Subcutaneous adipose tissue (tissue), 4 donors: ENCODE measurements around the gene PLA2G15. TPM values are rescaled to one million over a fixed set of nuclear protein-coding genes. Genes with fewer than 3 reads are reported as not detected.

ENCODE experiments used
- total RNA-seq, 4 donors: library from RNA; depleted of rRNA; stranded (reverse); fragments of >200 nt; gene quantifications; one replicate each; pipeline ENCODE4 v1.1.0, GENCODE V29; 2016
- TF ChIP-seq, protein P1 (sequence below): fragments of 450-650 bp; IDR thresholded peaks from one replicate; pipeline ENCODE4 v1.5.1; 2016; ENCODE audit warnings: low read depth, mild to moderate bottlenecking, control low read depth, antibody characterized with exemption, moderate library complexity

PLA2G15 gene, protein sequence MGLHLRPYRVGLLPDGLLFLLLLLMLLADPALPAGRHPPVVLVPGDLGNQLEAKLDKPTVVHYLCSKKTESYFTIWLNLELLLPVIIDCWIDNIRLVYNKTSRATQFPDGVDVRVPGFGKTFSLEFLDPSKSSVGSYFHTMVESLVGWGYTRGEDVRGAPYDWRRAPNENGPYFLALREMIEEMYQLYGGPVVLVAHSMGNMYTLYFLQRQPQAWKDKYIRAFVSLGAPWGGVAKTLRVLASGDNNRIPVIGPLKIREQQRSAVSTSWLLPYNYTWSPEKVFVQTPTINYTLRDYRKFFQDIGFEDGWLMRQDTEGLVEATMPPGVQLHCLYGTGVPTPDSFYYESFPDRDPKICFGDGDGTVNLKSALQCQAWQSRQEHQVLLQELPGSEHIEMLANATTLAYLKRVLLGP
- 10 to 100 TPM; 16.3 to 62.4 (median 36.0) TPM for total RNA-seq

DNA sequence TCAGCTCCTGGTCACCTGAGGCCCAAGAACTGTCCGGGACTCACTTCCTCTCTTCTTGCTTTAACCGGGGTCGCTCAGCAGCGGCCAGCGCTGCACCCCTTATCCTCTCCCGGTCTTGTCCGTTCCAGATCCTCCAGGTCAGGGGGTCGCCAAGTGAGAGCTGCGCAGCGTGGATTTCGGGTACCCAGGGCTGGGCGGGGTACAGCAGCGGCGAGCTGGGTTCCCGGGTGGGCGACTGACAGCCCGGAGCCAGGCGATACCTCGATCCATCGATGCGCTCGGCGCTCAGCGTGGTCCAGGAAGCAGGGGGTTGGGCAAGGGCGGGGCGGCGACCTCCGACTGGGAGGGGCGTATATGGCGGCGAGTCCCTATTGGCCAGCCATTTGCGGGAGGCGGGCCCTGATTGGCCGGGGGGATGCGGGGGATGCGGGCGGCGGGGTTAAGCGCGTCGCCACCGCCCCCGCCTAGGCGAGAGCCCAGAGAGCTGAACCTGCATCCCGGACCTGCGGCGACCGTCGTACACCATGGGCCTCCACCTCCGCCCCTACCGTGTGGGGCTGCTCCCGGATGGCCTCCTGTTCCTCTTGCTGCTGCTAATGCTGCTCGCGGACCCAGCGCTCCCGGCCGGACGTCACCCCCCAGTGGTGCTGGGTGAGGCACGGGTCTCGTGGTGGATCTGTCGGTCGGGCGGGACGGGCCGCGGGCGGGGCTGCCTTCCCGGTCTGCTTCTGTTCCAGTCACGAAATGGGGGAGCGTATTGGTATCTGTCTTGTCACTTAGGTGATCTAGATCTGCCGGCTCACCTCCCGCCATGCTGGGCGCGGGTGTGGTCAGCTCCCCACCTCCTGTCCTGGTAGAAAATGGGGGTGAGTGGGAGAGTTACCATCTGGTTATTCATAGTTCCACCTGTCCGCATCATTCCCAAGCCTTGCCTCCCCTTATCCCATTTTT is at the start of gene PLA2G15:
Gene PLA2G15, plus strand, starts transcription at position 471 of the 951 bp plus-strand sequence. Its CDS starts 54 bp downstream, at position 525.
- TF ChIP-seq, protein P1, sequence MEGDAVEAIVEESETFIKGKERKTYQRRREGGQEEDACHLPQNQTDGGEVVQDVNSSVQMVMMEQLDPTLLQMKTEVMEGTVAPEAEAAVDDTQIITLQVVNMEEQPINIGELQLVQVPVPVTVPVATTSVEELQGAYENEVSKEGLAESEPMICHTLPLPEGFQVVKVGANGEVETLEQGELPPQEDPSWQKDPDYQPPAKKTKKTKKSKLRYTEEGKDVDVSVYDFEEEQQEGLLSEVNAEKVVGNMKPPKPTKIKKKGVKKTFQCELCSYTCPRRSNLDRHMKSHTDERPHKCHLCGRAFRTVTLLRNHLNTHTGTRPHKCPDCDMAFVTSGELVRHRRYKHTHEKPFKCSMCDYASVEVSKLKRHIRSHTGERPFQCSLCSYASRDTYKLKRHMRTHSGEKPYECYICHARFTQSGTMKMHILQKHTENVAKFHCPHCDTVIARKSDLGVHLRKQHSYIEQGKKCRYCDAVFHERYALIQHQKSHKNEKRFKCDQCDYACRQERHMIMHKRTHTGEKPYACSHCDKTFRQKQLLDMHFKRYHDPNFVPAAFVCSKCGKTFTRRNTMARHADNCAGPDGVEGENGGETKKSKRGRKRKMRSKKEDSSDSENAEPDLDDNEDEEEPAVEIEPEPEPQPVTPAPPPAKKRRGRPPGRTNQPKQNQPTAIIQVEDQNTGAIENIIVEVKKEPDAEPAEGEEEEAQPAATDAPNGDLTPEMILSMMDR = no peak

GRCh38 chr16:68197250-68197649 is 47.9 kb upstream of the PLA2G15 start:
- TF ChIP-seq, protein P1 = no peak

DNA sequence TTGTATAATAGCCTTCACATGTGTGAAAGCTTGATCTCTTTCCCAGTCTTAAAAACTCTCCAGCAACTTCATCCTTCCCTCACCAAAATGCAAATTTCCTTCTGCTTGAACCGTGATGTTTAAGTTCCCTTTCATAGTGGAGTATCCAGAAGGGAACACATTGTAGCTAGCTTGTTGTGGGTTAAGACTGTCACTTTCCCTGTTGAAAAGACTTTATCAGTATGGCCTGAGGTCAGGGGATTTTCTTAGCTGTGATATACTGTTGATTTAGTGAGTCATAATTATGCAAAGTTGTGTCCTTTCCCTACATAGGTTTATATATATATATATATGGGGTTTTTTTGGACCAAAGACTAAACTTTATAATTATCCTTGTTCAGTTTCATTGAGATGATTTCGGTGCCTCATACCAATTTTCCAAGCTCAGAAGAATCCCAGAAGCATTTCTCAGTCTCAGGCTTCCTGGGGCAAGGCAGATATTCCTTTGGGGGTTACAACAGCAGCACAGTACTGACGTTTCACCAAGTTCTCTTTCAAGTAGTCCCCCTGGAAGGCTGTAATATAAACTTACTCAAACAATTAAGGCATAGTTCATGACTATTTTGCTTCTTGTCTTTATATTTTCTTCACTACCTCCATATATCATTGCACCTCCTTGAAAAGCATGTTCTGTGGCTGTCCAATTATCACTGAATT is 44.9 kb upstream of the PLA2G15 start:
- TF ChIP-seq, protein P1 = no peak

GRCh38 chr16:68202091-68202519 is 43.1 kb upstream of the PLA2G15 start:
- TF ChIP-seq, protein P1 = no peak

- TF ChIP-seq, protein P1 = no peak
Observed at GRCh38 chr16:68206245-68206644, 38.9 kb upstream of the PLA2G15 start.

GRCh38 chr16:68214726-68215125 is 30.4 kb upstream of the PLA2G15 start:
- TF ChIP-seq, protein P1 = no peak
